Measurements from ENCODE around the gene HBS1L. TPM values are rescaled to one million over a fixed set of nuclear protein-coding genes. Genes with fewer than 3 reads are reported as not detected.
A peak's percentile ranks its signal among the peaks of the same experiment; 100 is the strongest.

The HBS1L gene
- total RNA-seq, 1 experiment from 2014 or later: 81.2 TPM

GRCh38 chr6:134982161-134982560 is 72.5 kb downstream of the HBS1L start:
- Mint-ChIP-seq H3K27me3 (ENCODE audit: insufficient read depth, unreplicated experiment) (no peaks in the 10 kb centered on the region), H3K27ac (ENCODE audit: unreplicated experiment) (no peak overlapping the region), H3K36me3 (ENCODE audit: insufficient read depth, unreplicated experiment) (peaks cover 17% of the 10 kb centered on the region), H3K4me3 (ENCODE audit: unreplicated experiment) (no peak overlapping the region), H3K4me1 (ENCODE audit: low read depth, unreplicated experiment) (no peaks in the 10 kb centered on the region), H3K9me3 (ENCODE audit: unreplicated experiment) (no peaks in the 10 kb centered on the region)
- BruUV-seq (replicated peaks): no TSS peak
- Histone ChIP-seq H3K4me3 (ENCODE audit: low read depth, low read length) (no peak overlapping the region), H3K4me1 (peaks cover 15% of the 10 kb centered on the region; the same call in 1 of the 2 replicates), H3K9me3 (no peaks in the 10 kb centered on the region), H3K36me3 (ENCODE audit: control insufficient read depth, insufficient read depth, low read length) (no peaks in the 10 kb centered on the region), H3K27me3 (replicated peaks; ENCODE audit: control insufficient read depth, insufficient read depth, low read length) (no peaks in the 10 kb centered on the region)
- ChIA-PET CTCF (no interaction called here), POLR2A (no interaction called here)
- no peak for TF ChIP-seq CTCF (IDR thresholded peaks at IDR 0.05; ENCODE audit: insufficient read depth in 1 of 2, low read depth in 1 of 2, low read length in 1 of 2, severe bottlenecking in 1 of 2, unreplicated experiment in 1 of 2)
- intact Hi-C loops (cut with micrococcal nuclease; ENCODE audit: unreplicated experiment): no loop called here
- DNase-seq: no peak

GRCh38 chr6:134980846-134981245 is 73.8 kb downstream of the HBS1L start:
- no peaks in the 10 kb centered on the region for H3K27me3 Mint-ChIP-seq (ENCODE audit: insufficient read depth, unreplicated experiment)
- Histone ChIP-seq H3K4me1 (peaks cover 15% of the 10 kb centered on the region; the same call in 1 of the 2 replicates), H3K36me3 (ENCODE audit: control insufficient read depth, insufficient read depth, low read length) (no peaks in the 10 kb centered on the region), H3K9me3 (no peaks in the 10 kb centered on the region), H3K4me3 (ENCODE audit: low read depth, low read length) (no peak overlapping the region), H3K27me3 (replicated peaks; ENCODE audit: control insufficient read depth, insufficient read depth, low read length) (no peaks in the 10 kb centered on the region)
- no peaks in the 10 kb centered on the region for H3K4me1 Mint-ChIP-seq (ENCODE audit: low read depth, unreplicated experiment)
- ChIA-PET POLR2A (no interaction called here), CTCF (no interaction called here)
- TF ChIP-seq CTCF (IDR thresholded peaks at IDR 0.05; ENCODE audit: insufficient read depth in 1 of 2, low read depth in 1 of 2, low read length in 1 of 2, severe bottlenecking in 1 of 2, unreplicated experiment in 1 of 2): no peak
- H3K36me3 Mint-ChIP-seq (ENCODE audit: insufficient read depth, unreplicated experiment): peaks cover 24% of the 10 kb centered on the region
- no TSS peak for BruUV-seq (replicated peaks)
- intact Hi-C loops (cut with micrococcal nuclease; ENCODE audit: unreplicated experiment): no loop called here
- H3K9me3 Mint-ChIP-seq (ENCODE audit: unreplicated experiment): no peaks in the 10 kb centered on the region
- DNase-seq: peak in 1 of 2 experiments; percentile 2
- no peak overlapping the region for H3K4me3 Mint-ChIP-seq (ENCODE audit: unreplicated experiment)
- H3K27ac Mint-ChIP-seq (ENCODE audit: unreplicated experiment): no peak overlapping the region

GRCh38 chr6:134979142-134979541 is 75.5 kb downstream of the HBS1L start:
- Mint-ChIP-seq H3K9me3 (ENCODE audit: unreplicated experiment) (no peaks in the 10 kb centered on the region), H3K4me3 (ENCODE audit: unreplicated experiment) (no peak overlapping the region), H3K36me3 (ENCODE audit: insufficient read depth, unreplicated experiment) (peaks cover 26% of the 10 kb centered on the region), H3K27me3 (ENCODE audit: insufficient read depth, unreplicated experiment) (no peaks in the 10 kb centered on the region), H3K4me1 (ENCODE audit: low read depth, unreplicated experiment) (no peaks in the 10 kb centered on the region), H3K27ac (ENCODE audit: unreplicated experiment) (no peak overlapping the region)
- Histone ChIP-seq H3K4me1 (peaks cover 15% of the 10 kb centered on the region; the same call in 1 of the 2 replicates), H3K9me3 (no peaks in the 10 kb centered on the region), H3K4me3 (ENCODE audit: low read depth, low read length) (no peak overlapping the region), H3K36me3 (ENCODE audit: control insufficient read depth, insufficient read depth, low read length) (no peaks in the 10 kb centered on the region), H3K27me3 (replicated peaks; ENCODE audit: control insufficient read depth, insufficient read depth, low read length) (no peaks in the 10 kb centered on the region)
- intact Hi-C loops (cut with micrococcal nuclease; ENCODE audit: unreplicated experiment): no loop called here
- BruUV-seq (replicated peaks): no TSS peak
- TF ChIP-seq CTCF (IDR thresholded peaks at IDR 0.05; ENCODE audit: insufficient read depth in 1 of 2, low read depth in 1 of 2, low read length in 1 of 2, severe bottlenecking in 1 of 2, unreplicated experiment in 1 of 2): no peak
- no peak for DNase-seq
- ChIA-PET CTCF (no interaction called here), POLR2A (no interaction called here)

Measured in Caco-2 (cell line).